PFSK-1 (cell line): Measurements from ENCODE around the gene SLC38A5.
A peak's percentile ranks its signal among the peaks of the same experiment; 100 is the strongest.

Source experiments
- FOXP2 ChIP-seq: optimal IDR thresholded peaks from 2 replicates; pipeline ENCODE3; 2011; ENCODE audit warnings: borderline replicate concordance, control low read depth, inconsistent platforms; ENCODE audit not compliant: insufficient read depth; ENCODE audit errors: extremely low read length, extremely low read depth
- POLR2AphosphoS5 ChIP-seq: IDR thresholded peaks from 2 replicates; pipeline ENCODE4 v1.6.1; 2012; ENCODE audit warnings: low read depth, mild to moderate bottlenecking, control low read depth, low read length, moderate library complexity
- REST ChIP-seq, 2 experiments: IDR thresholded peaks; 2 replicates each; pipeline versions ENCODE4 v1.6.1 to v1.8.0; 2011 to 2012; ENCODE audit warnings: low read depth in 2 of 2, low read length in 2 of 2, control low read depth in 1 of 2, inconsistent platforms in 1 of 2, mild to moderate bottlenecking in 1 of 2, moderate library complexity in 1 of 2; ENCODE audit not compliant: insufficient read depth in 1 of 2
- SIN3A ChIP-seq: IDR thresholded peaks from 2 replicates; pipeline ENCODE4 v1.6.1; 2012; ENCODE audit warnings: mild to moderate bottlenecking, low read length, moderate library complexity, borderline replicate concordance; ENCODE audit not compliant: insufficient read depth
- TAF1 ChIP-seq: IDR thresholded peaks from 2 replicates; pipeline ENCODE4 v1.6.1; 2012; ENCODE audit warnings: low read length, control low read depth, borderline replicate concordance; ENCODE audit not compliant: insufficient read depth

- TF ChIP-seq POLR2AphosphoS5 (0 out of 2 replicates have a peak, but pooled peaks have one; percentile 6), TAF1 (no peak), REST (IDR thresholded peaks at IDR 0.05; ENCODE audit: insufficient read depth in 1 of 2, low read depth in 2 of 2, low read length in 2 of 2) (no peak), SIN3A (no peak), FOXP2 (no peak)
Observed at GRCh38 chrX:48487362-48487798, 17.3 kb upstream of the SLC38A5 start.
